K562 treated with DMSO at 1 percent for 4 hours (cell line): ENCODE data around the gene KIF14. TPM values are rescaled to one million over a fixed set of nuclear protein-coding genes. Genes with fewer than 3 reads are reported as not detected.

Experiments used
- total RNA-seq: library from RNA; unstranded; fragments of 300-600 nt; gene quantifications from 2 replicates; pipeline ENCODE4 v1.2.3, GENCODE V29; 2022; ENCODE audit not compliant: insufficient read depth

Gene KIF14
- total RNA-seq: 7.7 and 12.2 TPM in 2 replicates

GRCh38 chr1:200620273-200621131 is at the start of gene KIF14:
KIF14 (minus strand) TSS chr1:200620751; CDS start chr1:200618723, 2,028 bp downstream.

GRCh38 chr1:200669314-200670241 is 49.0 kb upstream of the KIF14 start, which contains the start of gene DDX59:
DDX59 (minus strand) TSS chr1:200669907; CDS start chr1:200666740, 3,167 bp downstream.

Other genes starting within 250 kb of the KIF14 start
- gene ZNF281, start 210.7 kb downstream of the KIF14 start, total RNA-seq: 10.4 and 13.7 TPM in 2 replicates
- gene DDX59, start 49.2 kb upstream of the KIF14 start, total RNA-seq: 13.5 and 14.6 TPM in 2 replicates
- 3.3 and 3.5 TPM in 2 replicates for gene CAMSAP2, start 118.1 kb upstream of the KIF14 start, total RNA-seq